Hindlimb muscle (tissue), 1 donor: ENCODE measurements around the gene HDAC8. TPM values are rescaled to one million over a fixed set of nuclear protein-coding genes. Genes with fewer than 3 reads are reported as not detected.
"Not testable (repeated sequence)": the region's sequence is repeated elsewhere in the genome, so short reads cannot be mapped to it uniquely, and the experiment has no call there.

ENCODE experiments used
- DNase-seq: peaks from one replicate; pipeline ENCODE4 v3.0.0-alpha.2; 2013
- polyA plus RNA-seq: library from polyadenylated mRNA; unstranded; fragments of 120-200 nt; gene quantifications from one replicate; pipeline ENCODE4 v1.2.1, GENCODE V29; 2013; ENCODE audit not compliant: insufficient read length

The HDAC8 gene
- polyA plus RNA-seq, 1 donor: 19.1 TPM

- no peak for DNase-seq
Observed at GRCh38 chrX:72372735-72373134, 199.9 kb downstream of the HDAC8 start.

GRCh38 chrX:72371405-72371804 lies 201.2 kb downstream of the HDAC8 start:
- no peak for DNase-seq

- no peak for DNase-seq
Observed at GRCh38 chrX:72368796-72369195, 203.8 kb downstream of the HDAC8 start.

- DNase-seq: no peak
Observed at GRCh38 chrX:72367516-72367915, 205.1 kb downstream of the HDAC8 start.

DNA sequence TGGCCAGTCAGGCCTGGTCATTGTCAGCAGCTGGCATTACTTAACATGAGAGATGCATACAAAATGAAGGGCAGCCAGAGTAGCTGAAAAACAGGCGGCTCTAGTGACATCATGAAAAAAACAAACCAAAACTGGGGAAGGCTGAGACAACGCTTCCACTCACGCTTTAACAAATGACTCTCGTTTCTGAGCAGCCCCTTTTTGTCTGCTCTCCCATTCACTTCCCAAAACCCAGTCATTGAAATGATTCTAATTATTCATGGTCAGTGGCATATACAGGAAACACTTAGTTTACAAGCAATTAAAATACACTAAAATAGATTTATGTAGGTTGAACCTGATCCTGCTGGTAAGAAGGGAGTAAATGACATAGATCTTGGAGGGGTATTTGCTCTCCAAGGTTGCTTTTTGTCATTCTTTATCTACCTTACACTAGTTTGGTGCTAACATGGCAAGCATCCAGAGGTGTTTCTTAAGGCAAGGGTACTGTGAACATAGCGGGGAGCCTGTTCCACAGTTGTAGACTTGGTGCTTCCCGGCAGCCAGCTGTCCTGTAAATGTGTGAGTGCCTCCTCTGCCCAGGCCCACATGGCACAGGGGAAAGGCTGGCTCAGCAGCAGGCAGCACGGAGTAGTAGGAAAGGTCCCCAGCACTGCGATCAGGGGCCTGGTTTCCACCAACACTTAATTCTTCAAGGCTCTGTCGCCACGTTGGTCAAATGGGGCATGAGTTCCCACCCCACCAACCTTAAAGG lies 205.8 kb downstream of the HDAC8 start:
- DNase-seq: no peak

DNA sequence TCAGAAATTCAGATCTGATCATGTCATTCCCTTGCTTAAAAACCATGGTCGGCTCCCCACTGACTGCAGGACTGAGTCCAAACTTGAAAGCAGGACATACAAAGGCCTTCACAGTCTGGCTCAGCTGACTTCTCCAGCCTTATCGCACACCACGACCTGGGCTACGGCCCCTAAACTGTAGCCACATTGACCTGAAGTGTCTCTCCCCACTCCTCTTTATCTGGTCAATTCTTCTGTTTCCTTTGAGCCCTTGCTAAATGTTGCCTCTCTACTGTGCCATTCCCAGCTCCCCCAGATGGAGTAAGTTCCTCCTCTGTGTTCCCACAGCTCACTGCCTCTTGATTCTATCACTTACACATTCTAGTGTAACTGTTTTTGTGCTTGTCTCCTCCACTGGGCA lies 206.5 kb downstream of the HDAC8 start:
- no peak for DNase-seq

DNA sequence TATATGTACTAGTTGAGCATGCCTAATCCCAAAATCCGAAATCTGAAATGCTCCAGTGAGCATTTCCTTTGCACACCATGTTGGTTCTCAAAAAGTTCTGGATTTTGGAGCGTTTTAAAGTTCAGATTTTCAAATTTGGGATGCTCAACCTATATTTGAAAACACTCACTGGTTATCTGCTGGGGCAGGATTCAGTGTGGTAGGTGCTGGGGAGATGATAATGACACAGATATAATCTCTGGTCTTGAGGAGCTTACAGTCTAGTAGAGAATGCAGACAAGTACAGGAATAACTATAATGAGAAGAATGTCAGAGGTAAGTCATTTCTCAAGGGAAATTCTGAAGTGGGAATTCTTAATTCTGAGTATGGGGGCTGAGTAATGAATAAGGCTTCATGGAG lies 207.5 kb downstream of the HDAC8 start:
- DNase-seq: no peak

DNA sequence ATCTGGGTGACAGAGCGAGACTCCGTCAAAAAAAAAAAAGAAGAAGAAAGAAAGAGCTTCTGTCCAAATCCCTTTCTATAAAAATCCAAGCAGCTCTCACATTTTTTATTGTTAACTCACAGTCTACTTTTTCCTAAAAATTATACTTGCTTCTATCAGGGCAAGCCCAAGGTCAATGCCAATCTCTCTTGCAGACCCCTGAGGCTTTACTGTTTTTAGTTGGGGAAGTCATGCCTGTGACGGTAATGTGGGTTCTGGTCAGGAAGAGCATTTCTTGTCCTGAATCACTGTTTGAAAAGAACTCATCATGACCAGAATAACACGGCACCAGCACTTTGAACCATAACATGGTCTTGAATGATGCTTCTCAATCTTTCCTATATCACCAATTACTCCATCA lies 212.3 kb downstream of the HDAC8 start:
- no peak for DNase-seq

DNA sequence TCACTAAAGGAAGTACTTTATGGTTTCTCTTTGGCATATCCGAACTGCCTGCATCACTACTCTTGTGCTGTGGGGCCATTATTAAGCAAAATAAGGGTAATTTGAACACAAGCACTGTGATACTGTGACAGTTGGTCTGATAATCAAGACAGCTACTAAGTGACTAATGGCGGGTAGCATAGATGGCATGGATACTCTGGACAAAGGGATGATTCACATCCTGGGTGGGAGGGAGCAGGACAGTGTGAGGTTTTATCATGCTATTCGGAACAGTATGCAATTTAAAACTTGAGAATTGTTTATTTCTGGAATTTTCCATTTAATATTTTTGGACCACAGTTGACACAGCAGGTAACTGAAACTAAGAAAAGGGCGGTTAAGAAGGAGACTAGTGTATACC lies 214.3 kb downstream of the HDAC8 start:
- DNase-seq: no peak

DNA sequence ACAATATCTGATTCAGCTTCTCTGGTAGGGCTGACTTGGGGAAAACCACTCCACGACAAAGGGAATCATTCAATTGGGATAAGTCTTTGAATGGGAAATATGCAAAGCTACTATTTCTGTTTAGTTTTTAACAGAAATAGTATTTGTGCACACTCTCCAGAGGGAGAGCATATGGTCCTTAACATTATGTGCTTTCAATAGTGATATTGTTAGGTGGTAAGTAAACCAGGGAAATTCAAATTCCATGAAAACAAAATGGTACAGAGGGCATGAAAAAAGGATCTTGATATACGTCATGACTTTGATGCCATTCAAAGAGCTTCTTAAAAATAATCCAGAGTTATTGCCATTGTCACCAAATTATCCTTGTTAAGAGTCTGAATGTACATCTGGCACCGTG lies 219.9 kb downstream of the HDAC8 start:
- no peak for DNase-seq

- DNase-seq: peak; percentile 75
Observed at GRCh38 chrX:72351606-72352334, 220.9 kb downstream of the HDAC8 start.

GRCh38 chrX:72349190-72349589 lies 223.5 kb downstream of the HDAC8 start:
- DNase-seq: no peak

GRCh38 chrX:72348247-72348979 lies 224.2 kb downstream of the HDAC8 start:
- DNase-seq: no peak

GRCh38 chrX:72347366-72347765 lies 225.3 kb downstream of the HDAC8 start:
- no peak for DNase-seq

DNA sequence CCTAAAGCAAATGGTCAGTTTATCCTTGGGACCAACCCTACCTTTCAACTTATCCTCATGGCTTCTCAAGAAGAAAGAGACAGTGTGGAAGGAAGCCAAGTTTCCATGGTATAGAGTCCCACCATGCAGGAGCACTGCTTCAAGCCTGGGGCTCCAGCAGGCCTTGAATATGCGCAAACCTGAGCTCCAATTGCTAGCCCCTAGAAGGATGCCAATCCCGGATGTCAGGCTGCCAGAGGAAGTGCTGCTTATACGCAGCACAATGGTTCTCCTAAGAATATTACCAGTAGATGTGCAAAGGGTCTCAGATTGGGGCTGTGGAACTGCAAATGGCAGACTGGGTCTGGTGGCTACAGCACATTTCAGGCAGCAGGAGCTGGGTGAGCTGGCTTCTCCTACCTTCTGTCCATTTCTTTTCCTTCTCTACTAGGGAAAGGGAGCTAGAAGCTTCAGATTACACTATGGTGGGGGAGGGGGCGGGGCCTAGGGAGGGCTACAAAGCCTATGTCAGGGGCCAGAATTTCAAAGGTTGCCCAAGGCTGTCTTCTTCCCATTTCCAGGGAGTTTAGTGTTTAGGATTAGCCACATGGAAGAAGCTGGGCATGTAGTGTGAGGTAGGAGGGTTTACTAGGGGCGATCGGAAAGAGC lies 226.2 kb downstream of the HDAC8 start:
- DNase-seq: no peak

DNA sequence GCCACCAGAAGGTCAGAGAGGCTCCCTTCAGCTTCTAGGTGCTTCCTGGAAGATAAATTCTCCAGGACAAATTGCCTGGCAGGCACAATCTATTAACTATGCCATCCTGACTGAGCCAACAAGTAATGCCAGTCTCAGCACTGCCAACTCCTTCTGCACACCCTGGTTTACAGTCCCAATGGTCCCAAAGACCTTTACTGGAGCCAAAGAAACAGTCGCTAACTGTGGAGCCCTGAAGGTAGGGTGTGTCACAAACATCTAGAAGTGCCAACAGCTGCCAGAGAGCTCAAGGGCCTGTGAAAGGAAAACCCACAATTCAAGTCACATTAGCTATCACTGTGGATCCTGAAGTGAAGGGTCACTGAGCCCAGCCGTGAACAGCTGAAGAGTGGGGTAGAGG lies 232.0 kb downstream of the HDAC8 start:
- DNase-seq: no peak

- DNase-seq: peak; percentile 32
Observed at GRCh38 chrX:72340041-72340440, 232.6 kb downstream of the HDAC8 start.

DNA sequence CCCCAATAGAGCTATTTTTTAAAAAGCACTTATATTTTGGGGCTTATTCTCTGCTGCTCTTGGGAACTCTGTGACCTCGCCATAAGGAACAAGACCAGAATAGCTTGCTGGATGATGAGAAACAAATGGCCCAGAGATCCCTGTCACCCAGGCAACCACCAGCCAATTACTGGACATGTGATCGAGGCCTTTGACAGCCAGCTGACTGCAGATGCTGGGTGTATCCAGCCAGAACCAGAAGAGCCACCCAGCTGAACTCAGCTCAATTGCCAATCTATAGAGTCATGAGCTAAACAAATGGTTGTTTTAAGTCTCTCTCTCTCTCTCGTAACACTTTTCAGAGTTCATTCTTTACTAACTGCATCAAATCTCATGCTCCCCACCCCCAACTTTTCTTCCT lies 242.5 kb downstream of the HDAC8 start:
- DNase-seq: no peak

DNA sequence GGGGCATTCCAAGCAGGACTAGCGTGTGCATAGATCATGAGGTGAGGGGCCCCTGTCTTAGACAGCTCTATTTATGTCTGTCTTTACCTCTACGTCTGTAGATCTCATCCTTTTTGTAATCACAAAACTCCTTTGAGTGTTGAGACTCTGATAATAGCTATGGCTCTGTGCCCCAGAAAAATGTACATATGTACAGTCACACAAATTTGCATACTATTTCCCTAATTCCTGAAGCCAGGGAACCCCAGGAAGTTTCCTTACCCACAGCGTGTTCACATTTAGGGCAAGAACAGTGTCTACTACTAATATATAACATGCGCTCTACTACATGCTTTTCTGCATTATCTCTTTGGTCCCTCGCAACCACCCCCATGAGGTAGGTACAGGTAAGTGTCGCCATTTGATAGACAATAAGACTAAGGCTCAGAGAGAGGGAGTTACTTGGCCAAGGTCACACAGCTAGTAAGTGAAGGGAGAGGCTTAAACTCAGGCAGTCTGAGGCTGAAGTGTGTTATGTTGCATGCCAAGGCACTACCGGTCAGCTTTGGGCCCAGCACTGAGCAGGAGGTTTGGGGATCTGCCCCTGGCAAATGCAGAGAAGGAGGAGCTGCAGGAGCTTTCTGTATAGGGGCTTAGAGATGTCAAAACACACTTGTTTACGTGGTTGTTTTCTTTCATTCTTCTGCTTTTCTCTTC lies 245.9 kb downstream of the HDAC8 start:
- no peak for DNase-seq

DNA sequence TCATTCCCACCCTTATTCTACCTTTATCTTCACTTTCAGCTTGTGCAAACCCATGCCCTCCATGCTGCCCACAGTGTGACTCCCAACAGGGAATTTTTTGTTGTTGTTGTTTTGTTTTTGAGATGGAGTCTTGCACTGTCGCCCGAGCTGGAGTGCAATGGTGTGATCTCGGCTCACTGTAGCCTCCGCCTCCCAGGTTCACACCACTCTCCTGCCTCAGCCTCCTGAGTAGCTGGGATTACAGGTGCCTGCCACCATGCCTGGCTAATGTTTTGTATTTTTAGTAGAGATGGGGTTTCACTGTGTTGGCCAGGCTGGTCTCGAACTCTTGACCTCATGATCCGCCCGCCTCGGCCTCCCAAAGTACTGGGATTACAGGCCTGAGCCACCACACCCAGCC lies 253.0 kb downstream of the HDAC8 start:
- DNase-seq: not testable (repeated sequence)

- no peak for DNase-seq
Observed at GRCh38 chrX:72317139-72317538, 255.5 kb downstream of the HDAC8 start.

DNA sequence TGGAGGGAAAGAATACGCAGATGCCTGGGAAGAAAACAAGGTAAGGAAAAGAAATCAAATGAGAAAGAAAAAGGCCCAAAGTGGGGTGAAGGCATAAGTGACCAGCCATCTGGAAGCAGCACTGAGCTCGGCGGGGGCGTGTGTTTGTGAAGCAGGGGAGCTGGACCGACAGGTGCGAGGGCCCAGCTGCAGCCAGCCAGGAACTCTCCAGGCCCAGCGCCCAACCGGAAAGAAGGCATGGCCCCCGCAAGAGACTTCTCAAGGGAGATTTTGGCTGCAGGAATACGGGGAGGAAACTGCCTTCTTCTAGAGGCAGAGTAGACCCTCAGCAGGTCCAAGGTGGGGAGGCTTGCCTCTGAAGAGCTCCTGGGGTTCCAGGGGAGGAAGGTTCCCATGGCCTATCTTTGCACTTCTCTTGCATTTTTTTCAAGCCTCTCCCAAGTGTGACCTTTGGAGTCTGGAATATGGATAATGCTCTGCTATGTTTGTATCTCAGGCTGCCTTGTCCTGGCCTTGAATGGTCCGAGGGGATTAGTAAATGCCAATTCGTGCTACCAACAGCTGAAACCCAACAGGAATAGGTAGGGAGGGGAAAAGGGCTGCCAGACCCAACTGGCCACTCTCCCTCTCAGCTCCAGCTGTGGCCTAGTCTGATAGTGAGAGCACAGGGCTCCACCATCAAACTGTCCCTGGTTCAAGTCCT lies 256.1 kb downstream of the HDAC8 start:
- DNase-seq: no peak
